ENCODE data around the gene FERMT3.
A peak's percentile ranks its signal among the peaks of the same experiment; 100 is the strongest.

Gene FERMT3

DNA sequence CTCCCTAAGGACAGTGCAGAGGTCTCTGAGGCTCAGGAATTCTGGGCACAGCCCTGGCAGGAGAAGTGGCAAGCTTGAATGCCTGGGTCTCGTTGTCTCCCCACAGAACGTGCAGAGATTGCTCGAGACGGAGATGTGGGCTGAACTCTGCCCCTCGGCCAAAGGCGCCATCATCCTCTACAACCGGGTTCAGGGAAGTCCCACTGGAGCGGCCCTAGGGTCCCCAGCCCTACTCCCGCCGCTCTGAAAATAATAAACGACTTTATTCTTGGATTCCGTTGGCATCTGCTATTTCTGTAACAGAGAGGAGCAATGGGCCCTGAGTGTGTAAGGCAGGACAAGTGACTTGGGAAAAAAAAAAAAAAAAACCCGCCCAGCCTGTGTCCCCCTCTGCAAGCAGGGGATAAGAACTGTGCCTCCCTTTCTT lies 23.2 kb downstream of the FERMT3 start:
- peak overlapping the region; percentile 77 for H3K4me3 ChIP-seq (ENCODE audit: low read depth, low read length)
- no peak overlapping the region for H3K9ac ChIP-seq
- TF ChIP-seq, protein P1, sequence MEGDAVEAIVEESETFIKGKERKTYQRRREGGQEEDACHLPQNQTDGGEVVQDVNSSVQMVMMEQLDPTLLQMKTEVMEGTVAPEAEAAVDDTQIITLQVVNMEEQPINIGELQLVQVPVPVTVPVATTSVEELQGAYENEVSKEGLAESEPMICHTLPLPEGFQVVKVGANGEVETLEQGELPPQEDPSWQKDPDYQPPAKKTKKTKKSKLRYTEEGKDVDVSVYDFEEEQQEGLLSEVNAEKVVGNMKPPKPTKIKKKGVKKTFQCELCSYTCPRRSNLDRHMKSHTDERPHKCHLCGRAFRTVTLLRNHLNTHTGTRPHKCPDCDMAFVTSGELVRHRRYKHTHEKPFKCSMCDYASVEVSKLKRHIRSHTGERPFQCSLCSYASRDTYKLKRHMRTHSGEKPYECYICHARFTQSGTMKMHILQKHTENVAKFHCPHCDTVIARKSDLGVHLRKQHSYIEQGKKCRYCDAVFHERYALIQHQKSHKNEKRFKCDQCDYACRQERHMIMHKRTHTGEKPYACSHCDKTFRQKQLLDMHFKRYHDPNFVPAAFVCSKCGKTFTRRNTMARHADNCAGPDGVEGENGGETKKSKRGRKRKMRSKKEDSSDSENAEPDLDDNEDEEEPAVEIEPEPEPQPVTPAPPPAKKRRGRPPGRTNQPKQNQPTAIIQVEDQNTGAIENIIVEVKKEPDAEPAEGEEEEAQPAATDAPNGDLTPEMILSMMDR (IDR thresholded peaks at IDR 0.05): no peak
- H3K27ac ChIP-seq: peak overlapping the region; percentile 81
- H3K27me3 ChIP-seq (ENCODE audit: control insufficient read depth, insufficient read depth, low read length): no peaks in the 10 kb centered on the region
- H3K9me3 ChIP-seq (ENCODE audit: control insufficient read depth, low read length): no peaks in the 10 kb centered on the region
- peak overlapping the region; percentile 89 for H3K4me2 ChIP-seq (ENCODE audit: low read length)
- H3K79me2 ChIP-seq: no peaks in the 10 kb centered on the region
- H3K36me3 ChIP-seq (ENCODE audit: control insufficient read depth, insufficient read depth, low read length): no peaks in the 10 kb centered on the region
- H3K4me1 ChIP-seq: peaks cover 7% of the 10 kb centered on the region
- peak overlapping the region; percentile 76 for H2AFZ ChIP-seq

DNA sequence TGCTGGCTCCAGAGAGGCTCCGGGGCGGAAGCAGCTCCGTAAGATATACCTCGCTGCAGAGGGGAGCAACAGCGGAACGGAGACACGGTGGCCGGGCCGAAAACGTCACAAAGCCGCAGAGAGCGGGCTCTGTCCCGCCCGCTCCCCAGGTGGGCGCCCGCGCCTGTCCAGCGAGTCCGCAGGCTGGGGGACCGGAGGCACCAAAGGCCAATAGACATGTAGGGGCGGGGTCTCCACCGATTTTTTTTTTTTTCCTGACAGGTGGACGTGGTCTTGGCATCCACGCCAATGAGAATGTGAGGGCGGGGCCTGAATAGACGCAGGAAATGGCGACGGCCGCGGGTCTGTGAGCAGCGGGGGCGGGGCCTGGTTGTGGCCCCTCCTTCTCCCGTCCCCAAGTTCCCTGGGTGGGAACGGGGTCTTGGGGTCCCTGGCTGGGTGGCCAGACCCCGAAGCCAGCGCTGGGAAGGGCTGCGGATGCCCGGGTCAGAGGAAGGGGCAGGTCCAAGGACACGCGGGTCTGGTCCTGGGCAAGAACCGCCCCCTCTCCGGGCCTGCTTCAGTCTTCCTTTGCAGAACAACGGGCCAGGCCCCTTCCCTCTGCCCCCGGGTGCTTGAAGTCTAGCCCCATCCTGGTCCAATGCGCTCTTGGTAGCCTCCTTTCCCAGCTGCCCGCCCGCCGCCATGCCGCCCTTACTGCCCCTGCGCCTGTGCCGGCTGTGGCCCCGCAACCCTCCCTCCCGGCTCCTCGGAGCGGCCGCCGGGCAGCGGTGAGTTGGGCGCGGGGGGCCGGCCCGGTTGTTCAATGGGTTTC lies 23.9 kb downstream of the FERMT3 start, which contains the start of gene DNAJC4:
Gene DNAJC4 (plus strand): TSS at position 378 of the 814 bp plus-strand sequence. CDS start 307 bp downstream, at position 685.
- H3K4me1 ChIP-seq: peaks cover 7% of the 10 kb centered on the region
- H3K27me3 ChIP-seq (ENCODE audit: control insufficient read depth, insufficient read depth, low read length): no peaks in the 10 kb centered on the region
- H3K79me2 ChIP-seq: no peaks in the 10 kb centered on the region
- H3K9ac ChIP-seq: peak within 1 kb of the TSS; percentile 46
- H3K27ac ChIP-seq: peak within 1 kb of the TSS; percentile 81
- TF ChIP-seq, protein P1 (IDR thresholded peaks at IDR 0.05): no peak
- no peaks in the 10 kb centered on the region for H3K9me3 ChIP-seq (ENCODE audit: control insufficient read depth, low read length)
- peak within 1 kb of the TSS; percentile 89 for H3K4me2 ChIP-seq (ENCODE audit: low read length)
- peak within 1 kb of the TSS; percentile 76 for H2AFZ ChIP-seq
- H3K4me3 ChIP-seq (ENCODE audit: low read depth, low read length): peak within 1 kb of the TSS; percentile 77
- H3K36me3 ChIP-seq (ENCODE audit: control insufficient read depth, insufficient read depth, low read length): no peaks in the 10 kb centered on the region

DNA sequence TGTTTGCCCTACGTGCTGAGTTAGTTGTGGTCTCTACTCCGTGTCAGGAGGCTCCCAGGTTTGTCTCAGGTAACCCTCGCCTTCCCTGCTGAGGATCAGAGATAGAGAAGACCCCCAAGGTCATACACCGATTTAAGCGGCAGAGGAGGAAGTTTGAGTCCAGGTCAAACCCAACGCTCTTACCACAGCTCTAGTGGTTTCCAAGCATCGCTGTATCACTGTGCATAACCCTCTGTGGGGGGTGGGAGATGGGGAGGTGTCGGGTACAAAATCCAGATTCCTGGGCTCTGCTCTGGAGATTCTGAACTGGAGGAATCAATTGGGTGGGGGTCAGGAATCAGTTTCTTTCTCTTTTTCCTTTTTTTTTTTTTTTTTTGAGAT lies 24.5 kb downstream of the FERMT3 start:
- Histone ChIP-seq H3K79me2 (no peaks in the 10 kb centered on the region), H3K4me2 (ENCODE audit: low read length) (peak overlapping the region; percentile 89), H3K9ac (peak overlapping the region; percentile 46), H2AFZ (peak overlapping the region; percentile 76), H3K4me3 (ENCODE audit: low read depth, low read length) (peak overlapping the region; percentile 77), H3K36me3 (ENCODE audit: control insufficient read depth, insufficient read depth, low read length) (no peaks in the 10 kb centered on the region), H3K27me3 (ENCODE audit: control insufficient read depth, insufficient read depth, low read length) (no peaks in the 10 kb centered on the region), H3K9me3 (ENCODE audit: control insufficient read depth, low read length) (no peaks in the 10 kb centered on the region), H3K27ac (peak overlapping the region; percentile 81), H3K4me1 (peaks cover 7% of the 10 kb centered on the region)
- TF ChIP-seq, protein P1 (IDR thresholded peaks at IDR 0.05): no peak

DNA sequence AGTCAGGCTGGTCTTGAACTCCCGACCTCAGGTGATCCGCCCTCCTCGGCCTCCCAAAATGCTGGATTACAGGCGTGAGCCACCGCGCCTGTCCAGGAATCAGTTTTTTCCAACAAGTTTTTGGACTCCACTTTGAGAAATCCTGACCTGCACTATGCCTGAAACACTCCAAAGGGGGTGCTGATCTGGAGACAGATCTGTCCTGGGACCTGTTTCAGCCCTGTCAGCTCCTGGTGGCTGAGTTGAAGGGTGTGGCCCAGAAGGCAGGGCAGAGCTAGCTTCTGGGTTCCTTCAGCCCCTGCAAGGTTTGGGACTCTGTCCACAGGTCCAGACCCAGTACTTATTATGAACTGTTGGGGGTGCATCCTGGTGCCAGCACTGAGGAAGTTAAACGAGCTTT lies 25.0 kb downstream of the FERMT3 start:
- Histone ChIP-seq H3K27me3 (ENCODE audit: control insufficient read depth, insufficient read depth, low read length) (no peaks in the 10 kb centered on the region), H3K4me3 (ENCODE audit: low read depth, low read length) (no peak overlapping the region), H3K9me3 (ENCODE audit: control insufficient read depth, low read length) (no peaks in the 10 kb centered on the region), H3K9ac (no peak overlapping the region), H3K4me1 (peaks cover 7% of the 10 kb centered on the region), H3K36me3 (ENCODE audit: control insufficient read depth, insufficient read depth, low read length) (no peaks in the 10 kb centered on the region), H3K79me2 (no peaks in the 10 kb centered on the region), H2AFZ (no peak overlapping the region), H3K27ac (no peak overlapping the region), H3K4me2 (ENCODE audit: low read length) (no peak overlapping the region)
- TF ChIP-seq, protein P1 (IDR thresholded peaks at IDR 0.05): no peak

All from parathyroid adenoma (tissue), 2 donors.